ENCODE data around the gene SLC7A5.

DNA sequence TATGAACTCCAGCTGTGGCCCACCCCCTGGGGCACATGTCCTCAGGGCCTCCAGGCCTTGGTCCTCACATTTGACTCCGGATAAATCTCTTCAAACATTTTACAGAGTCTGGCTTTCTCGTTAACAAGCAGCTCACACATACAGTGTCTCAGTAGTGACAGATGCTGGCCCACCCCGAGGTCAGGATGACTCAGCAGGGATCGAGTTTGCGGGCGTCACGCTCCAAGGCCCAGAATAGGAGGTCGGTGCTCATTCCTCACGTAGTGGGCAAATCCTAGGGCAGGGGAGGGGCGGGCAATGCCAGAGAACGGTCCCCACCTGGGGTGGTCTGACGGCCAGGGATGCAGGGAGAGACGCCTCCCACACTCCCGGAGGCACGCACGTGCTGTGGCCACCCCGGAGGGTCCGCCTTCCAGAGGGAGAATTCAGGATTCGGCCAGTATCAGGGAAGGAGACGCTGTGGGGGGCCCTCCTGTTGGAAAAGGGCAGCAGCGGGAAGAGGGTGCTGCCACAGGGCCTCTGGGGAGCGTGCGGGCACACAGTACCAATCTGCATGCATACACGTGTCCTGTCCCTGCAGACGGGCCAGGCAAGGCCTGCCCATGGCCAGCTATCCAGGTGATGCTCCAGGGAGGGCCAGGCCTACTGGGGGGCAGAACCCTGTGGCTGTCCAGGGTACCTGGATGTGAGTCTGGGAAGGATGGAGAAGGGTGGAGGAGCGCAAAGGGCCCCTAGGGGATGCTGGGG is 8.6 kb downstream of the SLC7A5 start:
- TF ChIP-seq, protein P1, sequence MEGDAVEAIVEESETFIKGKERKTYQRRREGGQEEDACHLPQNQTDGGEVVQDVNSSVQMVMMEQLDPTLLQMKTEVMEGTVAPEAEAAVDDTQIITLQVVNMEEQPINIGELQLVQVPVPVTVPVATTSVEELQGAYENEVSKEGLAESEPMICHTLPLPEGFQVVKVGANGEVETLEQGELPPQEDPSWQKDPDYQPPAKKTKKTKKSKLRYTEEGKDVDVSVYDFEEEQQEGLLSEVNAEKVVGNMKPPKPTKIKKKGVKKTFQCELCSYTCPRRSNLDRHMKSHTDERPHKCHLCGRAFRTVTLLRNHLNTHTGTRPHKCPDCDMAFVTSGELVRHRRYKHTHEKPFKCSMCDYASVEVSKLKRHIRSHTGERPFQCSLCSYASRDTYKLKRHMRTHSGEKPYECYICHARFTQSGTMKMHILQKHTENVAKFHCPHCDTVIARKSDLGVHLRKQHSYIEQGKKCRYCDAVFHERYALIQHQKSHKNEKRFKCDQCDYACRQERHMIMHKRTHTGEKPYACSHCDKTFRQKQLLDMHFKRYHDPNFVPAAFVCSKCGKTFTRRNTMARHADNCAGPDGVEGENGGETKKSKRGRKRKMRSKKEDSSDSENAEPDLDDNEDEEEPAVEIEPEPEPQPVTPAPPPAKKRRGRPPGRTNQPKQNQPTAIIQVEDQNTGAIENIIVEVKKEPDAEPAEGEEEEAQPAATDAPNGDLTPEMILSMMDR (IDR thresholded peaks at IDR 0.05) = no peak
- peak; percentile 39 to 46 for TF ChIP-seq POLR2AphosphoS5 (IDR thresholded peaks at IDR 0.05)
- no peak for TF ChIP-seq POLR2A (IDR thresholded peaks at IDR 0.05; ENCODE audit: low read depth)

Data from esophagus muscularis mucosa (tissue), 3 donors.